HG03342 (cell line): Measurements from ENCODE around the gene PARP12.

Source experiments
- ATAC-seq: cut with Tn5 transposase; IDR thresholded peaks from one replicate; pipeline ENCODE4 v1.9.1; 2021; ENCODE audit warnings: mild to moderate bottlenecking, moderate library complexity; ENCODE audit not compliant: unreplicated experiment

Gene PARP12

GRCh38 chr7:139993169-139993568 is 69.6 kb downstream of the PARP12 start:
- no peak for ATAC-seq

- ATAC-seq = no peak
These were observed 70.3 kb downstream of the PARP12 start for GRCh38 chr7:139992353-139993044.

- ATAC-seq = no peak
These were observed 70.8 kb downstream of the PARP12 start for GRCh38 chr7:139991911-139992310.

- ATAC-seq = no peak
These were observed 71.5 kb downstream of the PARP12 start for GRCh38 chr7:139991269-139991666.

- no peak for ATAC-seq
These were observed 72.0 kb downstream of the PARP12 start for GRCh38 chr7:139990571-139991268.

GRCh38 chr7:139990142-139990535 is 72.6 kb downstream of the PARP12 start:
- no peak for ATAC-seq

GRCh38 chr7:139989366-139990141 is 73.2 kb downstream of the PARP12 start:
- ATAC-seq = no peak

- no peak for ATAC-seq
These were observed 74.8 kb downstream of the PARP12 start for GRCh38 chr7:139987691-139988516.

- ATAC-seq = no peak
These were observed 76.9 kb downstream of the PARP12 start for GRCh38 chr7:139985811-139986210.

GRCh38 chr7:139984642-139985539 is 77.9 kb downstream of the PARP12 start:
- ATAC-seq = no peak

- no peak for ATAC-seq
These were observed 79.5 kb downstream of the PARP12 start for GRCh38 chr7:139982927-139983920.

- ATAC-seq = no peak
These were observed 81.2 kb downstream of the PARP12 start for GRCh38 chr7:139981511-139981895.

- no peak for ATAC-seq
These were observed 85.7 kb downstream of the PARP12 start for GRCh38 chr7:139976838-139977656.

GRCh38 chr7:139976055-139976837 is 86.5 kb downstream of the PARP12 start:
- no peak for ATAC-seq

- no peak for ATAC-seq
These were observed 88.5 kb downstream of the PARP12 start for GRCh38 chr7:139974179-139974811.
